Neural cell (in vitro differentiated cells): ENCODE measurements around the gene TCTA.
"Not testable (repeated sequence)": the region's sequence is repeated elsewhere in the genome, so short reads cannot be mapped to it uniquely, and the experiment has no call there.

Source experiments
- EP300 ChIP-seq: fragments of 450-650 bp; conservative IDR thresholded peaks from 2 replicates; pipeline ENCODE4 v1.6.1; 2014; ENCODE audit warnings: antibody characterized with exemption, mild to moderate bottlenecking, moderate library complexity; ENCODE audit not compliant: poor library complexity, severe bottlenecking
- EZH2 ChIP-seq: fragments of 200-600, 300-800 bp; shearing (Covaris generic), sonication (generic); IDR thresholded peaks from 2 replicates; pipeline ENCODE4 v1.6.1; 2014; ENCODE audit warnings: antibody characterized with exemption, low read length, borderline replicate concordance, mild to moderate bottlenecking; ENCODE audit not compliant: insufficient read depth, poor library complexity, severe bottlenecking
- MXI1 ChIP-seq: fragments of 450-650 bp; conservative IDR thresholded peaks from 2 replicates; pipeline ENCODE4 v1.6.1; 2014; ENCODE audit warnings: antibody characterized with exemption, mild to moderate bottlenecking; ENCODE audit not compliant: poor library complexity, severe bottlenecking
- POLR2AphosphoS5 ChIP-seq: IDR thresholded peaks from 2 replicates; pipeline ENCODE4 v1.6.1; 2012
- RAD21 ChIP-seq: fragments of 450-650 bp; conservative IDR thresholded peaks from 2 replicates; pipeline ENCODE4 v1.6.1; 2014; ENCODE audit warnings: antibody characterized with exemption, mild to moderate bottlenecking, moderate library complexity
- SMC3 ChIP-seq: fragments of 450-650 bp; conservative IDR thresholded peaks from 2 replicates; pipeline ENCODE4 v1.6.1; 2014; ENCODE audit warnings: antibody characterized with exemption, mild to moderate bottlenecking, moderate library complexity; ENCODE audit not compliant: poor library complexity
- TAF1 ChIP-seq: IDR thresholded peaks from 2 replicates; pipeline ENCODE4 v1.6.1; 2012; ENCODE audit warnings: low read depth
- TF ChIP-seq, protein P1 (sequence below): fragments of 450-650 bp; IDR thresholded peaks from 2 replicates; pipeline ENCODE4 v1.5.1; 2014; ENCODE audit warnings: antibody characterized with exemption, mild to moderate bottlenecking, moderate library complexity; ENCODE audit not compliant: poor library complexity, severe bottlenecking
- TF ChIP-seq, protein P2 (sequence below): IDR thresholded peaks from 2 replicates; pipeline ENCODE4 v1.6.1; 2012; ENCODE audit warnings: borderline replicate concordance

DNA sequence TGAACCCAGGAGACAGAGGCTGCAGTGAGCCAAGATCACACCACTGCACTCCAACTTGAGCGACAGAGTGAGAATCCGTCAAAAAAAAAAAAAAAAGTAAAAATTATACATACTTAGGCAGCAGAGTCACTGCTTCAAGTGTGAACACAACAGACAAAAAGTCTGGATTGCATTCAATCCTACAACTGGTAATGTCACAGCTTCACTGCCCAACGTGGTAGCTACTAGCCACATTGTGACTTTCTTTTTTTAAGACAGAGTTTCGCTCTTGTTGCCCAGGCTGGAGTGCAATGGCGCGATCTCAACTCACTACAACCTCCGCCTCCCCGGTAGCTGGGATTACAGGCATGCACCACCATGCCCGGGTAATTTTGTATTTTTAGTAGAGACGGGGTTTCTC, 20.9 kb upstream of the TCTA start:
- TF ChIP-seq RAD21, TAF1, EZH2, POLR2AphosphoS5, EP300, MXI1, SMC3: not testable (repeated sequence)
- TF ChIP-seq, protein P1, sequence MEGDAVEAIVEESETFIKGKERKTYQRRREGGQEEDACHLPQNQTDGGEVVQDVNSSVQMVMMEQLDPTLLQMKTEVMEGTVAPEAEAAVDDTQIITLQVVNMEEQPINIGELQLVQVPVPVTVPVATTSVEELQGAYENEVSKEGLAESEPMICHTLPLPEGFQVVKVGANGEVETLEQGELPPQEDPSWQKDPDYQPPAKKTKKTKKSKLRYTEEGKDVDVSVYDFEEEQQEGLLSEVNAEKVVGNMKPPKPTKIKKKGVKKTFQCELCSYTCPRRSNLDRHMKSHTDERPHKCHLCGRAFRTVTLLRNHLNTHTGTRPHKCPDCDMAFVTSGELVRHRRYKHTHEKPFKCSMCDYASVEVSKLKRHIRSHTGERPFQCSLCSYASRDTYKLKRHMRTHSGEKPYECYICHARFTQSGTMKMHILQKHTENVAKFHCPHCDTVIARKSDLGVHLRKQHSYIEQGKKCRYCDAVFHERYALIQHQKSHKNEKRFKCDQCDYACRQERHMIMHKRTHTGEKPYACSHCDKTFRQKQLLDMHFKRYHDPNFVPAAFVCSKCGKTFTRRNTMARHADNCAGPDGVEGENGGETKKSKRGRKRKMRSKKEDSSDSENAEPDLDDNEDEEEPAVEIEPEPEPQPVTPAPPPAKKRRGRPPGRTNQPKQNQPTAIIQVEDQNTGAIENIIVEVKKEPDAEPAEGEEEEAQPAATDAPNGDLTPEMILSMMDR = not testable (repeated sequence)
- TF ChIP-seq, protein P2, sequence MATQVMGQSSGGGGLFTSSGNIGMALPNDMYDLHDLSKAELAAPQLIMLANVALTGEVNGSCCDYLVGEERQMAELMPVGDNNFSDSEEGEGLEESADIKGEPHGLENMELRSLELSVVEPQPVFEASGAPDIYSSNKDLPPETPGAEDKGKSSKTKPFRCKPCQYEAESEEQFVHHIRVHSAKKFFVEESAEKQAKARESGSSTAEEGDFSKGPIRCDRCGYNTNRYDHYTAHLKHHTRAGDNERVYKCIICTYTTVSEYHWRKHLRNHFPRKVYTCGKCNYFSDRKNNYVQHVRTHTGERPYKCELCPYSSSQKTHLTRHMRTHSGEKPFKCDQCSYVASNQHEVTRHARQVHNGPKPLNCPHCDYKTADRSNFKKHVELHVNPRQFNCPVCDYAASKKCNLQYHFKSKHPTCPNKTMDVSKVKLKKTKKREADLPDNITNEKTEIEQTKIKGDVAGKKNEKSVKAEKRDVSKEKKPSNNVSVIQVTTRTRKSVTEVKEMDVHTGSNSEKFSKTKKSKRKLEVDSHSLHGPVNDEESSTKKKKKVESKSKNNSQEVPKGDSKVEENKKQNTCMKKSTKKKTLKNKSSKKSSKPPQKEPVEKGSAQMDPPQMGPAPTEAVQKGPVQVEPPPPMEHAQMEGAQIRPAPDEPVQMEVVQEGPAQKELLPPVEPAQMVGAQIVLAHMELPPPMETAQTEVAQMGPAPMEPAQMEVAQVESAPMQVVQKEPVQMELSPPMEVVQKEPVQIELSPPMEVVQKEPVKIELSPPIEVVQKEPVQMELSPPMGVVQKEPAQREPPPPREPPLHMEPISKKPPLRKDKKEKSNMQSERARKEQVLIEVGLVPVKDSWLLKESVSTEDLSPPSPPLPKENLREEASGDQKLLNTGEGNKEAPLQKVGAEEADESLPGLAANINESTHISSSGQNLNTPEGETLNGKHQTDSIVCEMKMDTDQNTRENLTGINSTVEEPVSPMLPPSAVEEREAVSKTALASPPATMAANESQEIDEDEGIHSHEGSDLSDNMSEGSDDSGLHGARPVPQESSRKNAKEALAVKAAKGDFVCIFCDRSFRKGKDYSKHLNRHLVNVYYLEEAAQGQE = not testable (repeated sequence)
